Neural crest cell (in vitro differentiated cells): ENCODE measurements around the gene ANKEF1. TPM values are rescaled to one million over a fixed set of nuclear protein-coding genes. Genes with fewer than 3 reads are reported as not detected.
"Not testable (repeated sequence)": the region's sequence is repeated elsewhere in the genome, so short reads cannot be mapped to it uniquely, and the experiment has no call there.

Source experiments
- DNase-seq: peaks from one replicate; pipeline ENCODE4 v3.0.0; 2021; ENCODE audit warnings: low read depth, mixed read lengths, low spot score
- H3K27ac Mint-ChIP-seq: one replicate; pipeline ENCODE4 v1.8.0; 2021; ENCODE audit warnings: mild to moderate bottlenecking, mixed read lengths; ENCODE audit not compliant: unreplicated experiment
- H3K27me3 Mint-ChIP-seq: 2 replicates; pipeline ENCODE4 v1.8.0; 2021; ENCODE audit warnings: low read depth, mild to moderate bottlenecking, mixed read lengths
- H3K36me3 Mint-ChIP-seq: 2 replicates; pipeline ENCODE4 v1.8.0; 2021; ENCODE audit warnings: low read depth, mild to moderate bottlenecking, mixed read lengths
- H3K4me1 Mint-ChIP-seq: 2 replicates; pipeline ENCODE4 v1.8.0; 2021; ENCODE audit warnings: mixed read lengths
- H3K4me3 Mint-ChIP-seq: one replicate; pipeline ENCODE4 v1.8.0; 2021; ENCODE audit warnings: mild to moderate bottlenecking, mixed read lengths
- H3K9me3 Mint-ChIP-seq: 2 replicates; pipeline ENCODE4 v1.8.0; 2021; ENCODE audit warnings: mixed read lengths
- CTCF ChIP-seq: fragments of 200-600 bp; sonication (generic); conservative IDR thresholded peaks from 2 replicates; pipeline ENCODE4 v1.5.0; 2021; ENCODE audit warnings: antibody characterized with exemption, mild to moderate bottlenecking
- total RNA-seq: library from RNA; stranded (reverse); gene quantifications from 2 replicates; pipeline ENCODE4 v1.2.1, GENCODE V29; 2021

The ANKEF1 gene
- total RNA-seq, 1 donor from 2014 or later, result 3.8 TPM

- Mint-ChIP-seq H3K9me3 (no peaks in the 10 kb centered on the region), H3K27me3 (peaks cover 4% of the 10 kb centered on the region), H3K36me3 (no peaks in the 10 kb centered on the region), H3K4me3 (no peak overlapping the region), H3K4me1 (peaks cover 10% of the 10 kb centered on the region), H3K27ac (no peak overlapping the region)
- TF ChIP-seq CTCF, result no peak
- no peak for DNase-seq
These were observed 22.3 kb upstream of the ANKEF1 start for GRCh38 chr20:10012464-10012863.

GRCh38 chr20:10014431-10014830 is 20.4 kb upstream of the ANKEF1 start:
- no peak for DNase-seq
- H3K36me3 Mint-ChIP-seq, result no peaks in the 10 kb centered on the region
- peaks cover 10% of the 10 kb centered on the region for H3K4me1 Mint-ChIP-seq
- H3K27ac Mint-ChIP-seq, result no peak overlapping the region
- no peak for TF ChIP-seq CTCF
- H3K27me3 Mint-ChIP-seq, result peaks cover 4% of the 10 kb centered on the region
- no peaks in the 10 kb centered on the region for H3K9me3 Mint-ChIP-seq
- H3K4me3 Mint-ChIP-seq, result no peak overlapping the region

- Mint-ChIP-seq H3K36me3 (no peaks in the 10 kb centered on the region), H3K9me3 (no peaks in the 10 kb centered on the region), H3K27ac (no peak overlapping the region), H3K4me1 (no peaks in the 10 kb centered on the region), H3K27me3 (no peaks in the 10 kb centered on the region), H3K4me3 (no peak overlapping the region)
- DNase-seq, result no peak
- no peak for TF ChIP-seq CTCF
These were observed 13.8 kb upstream of the ANKEF1 start for GRCh38 chr20:10020937-10021336.

- Mint-ChIP-seq H3K9me3 (peaks cover 2% of the 10 kb centered on the region), H3K36me3 (no peaks in the 10 kb centered on the region), H3K27ac (no peak overlapping the region), H3K4me1 (no peaks in the 10 kb centered on the region), H3K4me3 (no peak overlapping the region), H3K27me3 (no peaks in the 10 kb centered on the region)
- no peak for TF ChIP-seq CTCF
- DNase-seq, result no peak
These were observed 12.2 kb upstream of the ANKEF1 start for GRCh38 chr20:10022625-10023024.

- H3K27ac Mint-ChIP-seq, result no peak overlapping the region
- peaks cover 2% of the 10 kb centered on the region for H3K9me3 Mint-ChIP-seq
- H3K4me1 Mint-ChIP-seq, result no peaks in the 10 kb centered on the region
- DNase-seq, result no peak
- H3K27me3 Mint-ChIP-seq, result peaks cover under 1% of the 10 kb centered on the region
- no peak for TF ChIP-seq CTCF
- no peaks in the 10 kb centered on the region for H3K36me3 Mint-ChIP-seq
- H3K4me3 Mint-ChIP-seq, result no peak overlapping the region
These were observed 10.9 kb upstream of the ANKEF1 start for GRCh38 chr20:10023911-10024310.

- H3K9me3 Mint-ChIP-seq, DNase-seq, H3K27me3 Mint-ChIP-seq, H3K4me1 Mint-ChIP-seq, H3K36me3 Mint-ChIP-seq, H3K4me3 Mint-ChIP-seq, H3K27ac Mint-ChIP-seq: not testable (repeated sequence)
These were observed 3.2 kb upstream of the ANKEF1 start for GRCh38 chr20:10031451-10032215.

- H3K9me3 Mint-ChIP-seq, H3K4me3 Mint-ChIP-seq, DNase-seq, H3K27ac Mint-ChIP-seq, H3K36me3 Mint-ChIP-seq, H3K4me1 Mint-ChIP-seq, H3K27me3 Mint-ChIP-seq: not testable (repeated sequence)
These were observed 2.5 kb upstream of the ANKEF1 start for GRCh38 chr20:10032269-10032668.
